Ascending aorta (tissue), 2 donors: ENCODE measurements around the gene GRIN1. TPM values are rescaled to one million over a fixed set of nuclear protein-coding genes. Genes with fewer than 3 reads are reported as not detected.

Experiments
- DNase-seq, 2 donors: peaks; one replicate each; pipeline ENCODE4 v3.0.0-alpha.2; 2019; ENCODE audit warnings: low spot score in 2 of 2
- H3K27ac ChIP-seq, 2 donors: fragments of 200-600 bp; sonication (generic); one replicate each; pipeline ENCODE4 v1.5.1; 2016 to 2017; ENCODE audit warnings: mild to moderate bottlenecking in 1 of 2
- H3K27me3 ChIP-seq: fragments of 200-600 bp; sonication (generic); one replicate; pipeline ENCODE4 v1.5.1; 2017
- H3K36me3 ChIP-seq, 2 donors: fragments of 200-600 bp; sonication (generic); one replicate each; pipeline ENCODE4 v1.5.1; 2016
- H3K4me1 ChIP-seq, 2 donors: fragments of 200-600 bp; sonication (generic); one replicate each; pipeline ENCODE4 v1.5.1; 2016 to 2017; ENCODE audit warnings: mild to moderate bottlenecking in 1 of 2
- H3K4me3 ChIP-seq, 2 donors: fragments of 200-600 bp; sonication (generic); one replicate each; pipeline ENCODE4 v1.5.1; 2016 to 2017; ENCODE audit warnings: mild to moderate bottlenecking in 1 of 2
- H3K9me3 ChIP-seq, 2 donors: fragments of 200-600 bp; sonication (generic); one replicate each; pipeline ENCODE4 v1.5.1; 2016
- intact Hi-C: fragments of 100-400 bp; cut with DNase I; formaldehyde crosslinking; loops from one replicate; pipeline ENCODE4 v1.15.1; 2023
- total RNA-seq: library from RNA; depleted of rRNA; stranded (reverse); fragments of >200 nt; gene quantifications from one replicate; pipeline ENCODE4 v1.1.0, GENCODE V29; 2016
- TF ChIP-seq, protein P1 (sequence below), 3 experiments: fragments of 200-600 bp in 2 of 3; fragments of 450-650 bp in 1 of 3; sonication (generic) in 2 of 3; IDR thresholded peaks; one replicate each; pipeline ENCODE4 v1.5.1; 2016 to 2019; ENCODE audit warnings: antibody characterized with exemption in 3 of 3, mild to moderate bottlenecking in 1 of 3, moderate library complexity in 1 of 3

GRIN1 gene
- total RNA-seq, 1 donor from 2014 or later = not detected

DNA sequence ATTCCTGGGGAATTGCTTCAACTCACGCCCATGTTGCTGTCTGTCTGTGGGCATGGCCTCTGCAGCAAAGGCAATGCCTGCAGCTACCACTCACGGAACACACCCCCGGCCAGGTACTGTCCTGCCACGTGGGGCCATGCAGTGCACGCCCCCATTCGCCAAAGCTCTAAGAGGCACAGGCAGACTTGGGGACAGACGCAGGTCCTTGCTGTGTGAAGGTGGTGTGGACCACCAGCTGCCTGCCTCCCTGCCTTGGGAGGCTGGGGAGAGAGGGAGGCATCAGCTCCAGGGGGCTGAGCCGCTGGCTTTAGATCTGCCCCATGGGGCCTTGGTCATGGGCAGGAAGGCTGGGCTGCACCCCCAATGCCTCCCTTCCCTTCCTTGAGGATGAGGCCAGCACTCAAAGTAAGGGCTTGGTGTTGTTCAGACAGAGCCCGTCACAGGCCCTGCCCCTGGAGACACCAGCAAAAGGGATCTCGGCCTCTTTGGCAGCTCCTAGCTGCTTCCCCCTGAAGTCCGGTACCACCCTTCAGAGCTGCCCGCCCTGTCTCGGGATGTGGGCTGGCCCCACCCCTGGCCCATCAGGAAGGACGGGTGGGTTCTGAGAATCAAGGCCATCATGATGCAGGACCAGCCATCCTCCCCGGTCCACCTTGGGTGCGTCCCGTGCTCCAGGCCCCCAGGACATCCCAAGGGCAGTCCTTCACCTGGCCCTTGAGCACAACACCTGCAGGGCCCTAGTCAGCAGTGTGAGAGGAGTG is 2.3 kb downstream of the GRIN1 start:
- Histone ChIP-seq H3K27ac (no peak overlapping the region), H3K36me3 (no peaks in the 10 kb centered on the region), H3K9me3 (no peaks in the 10 kb centered on the region), H3K4me1 (no peaks in the 10 kb centered on the region), H3K27me3 (peaks cover 17% of the 10 kb centered on the region), H3K4me3 (no peak overlapping the region)
- DNase-seq = no peak
- TF ChIP-seq, protein P1, sequence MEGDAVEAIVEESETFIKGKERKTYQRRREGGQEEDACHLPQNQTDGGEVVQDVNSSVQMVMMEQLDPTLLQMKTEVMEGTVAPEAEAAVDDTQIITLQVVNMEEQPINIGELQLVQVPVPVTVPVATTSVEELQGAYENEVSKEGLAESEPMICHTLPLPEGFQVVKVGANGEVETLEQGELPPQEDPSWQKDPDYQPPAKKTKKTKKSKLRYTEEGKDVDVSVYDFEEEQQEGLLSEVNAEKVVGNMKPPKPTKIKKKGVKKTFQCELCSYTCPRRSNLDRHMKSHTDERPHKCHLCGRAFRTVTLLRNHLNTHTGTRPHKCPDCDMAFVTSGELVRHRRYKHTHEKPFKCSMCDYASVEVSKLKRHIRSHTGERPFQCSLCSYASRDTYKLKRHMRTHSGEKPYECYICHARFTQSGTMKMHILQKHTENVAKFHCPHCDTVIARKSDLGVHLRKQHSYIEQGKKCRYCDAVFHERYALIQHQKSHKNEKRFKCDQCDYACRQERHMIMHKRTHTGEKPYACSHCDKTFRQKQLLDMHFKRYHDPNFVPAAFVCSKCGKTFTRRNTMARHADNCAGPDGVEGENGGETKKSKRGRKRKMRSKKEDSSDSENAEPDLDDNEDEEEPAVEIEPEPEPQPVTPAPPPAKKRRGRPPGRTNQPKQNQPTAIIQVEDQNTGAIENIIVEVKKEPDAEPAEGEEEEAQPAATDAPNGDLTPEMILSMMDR (IDR thresholded peaks at IDR 0.05) = no peak
- intact Hi-C loops = no loop called here

DNA sequence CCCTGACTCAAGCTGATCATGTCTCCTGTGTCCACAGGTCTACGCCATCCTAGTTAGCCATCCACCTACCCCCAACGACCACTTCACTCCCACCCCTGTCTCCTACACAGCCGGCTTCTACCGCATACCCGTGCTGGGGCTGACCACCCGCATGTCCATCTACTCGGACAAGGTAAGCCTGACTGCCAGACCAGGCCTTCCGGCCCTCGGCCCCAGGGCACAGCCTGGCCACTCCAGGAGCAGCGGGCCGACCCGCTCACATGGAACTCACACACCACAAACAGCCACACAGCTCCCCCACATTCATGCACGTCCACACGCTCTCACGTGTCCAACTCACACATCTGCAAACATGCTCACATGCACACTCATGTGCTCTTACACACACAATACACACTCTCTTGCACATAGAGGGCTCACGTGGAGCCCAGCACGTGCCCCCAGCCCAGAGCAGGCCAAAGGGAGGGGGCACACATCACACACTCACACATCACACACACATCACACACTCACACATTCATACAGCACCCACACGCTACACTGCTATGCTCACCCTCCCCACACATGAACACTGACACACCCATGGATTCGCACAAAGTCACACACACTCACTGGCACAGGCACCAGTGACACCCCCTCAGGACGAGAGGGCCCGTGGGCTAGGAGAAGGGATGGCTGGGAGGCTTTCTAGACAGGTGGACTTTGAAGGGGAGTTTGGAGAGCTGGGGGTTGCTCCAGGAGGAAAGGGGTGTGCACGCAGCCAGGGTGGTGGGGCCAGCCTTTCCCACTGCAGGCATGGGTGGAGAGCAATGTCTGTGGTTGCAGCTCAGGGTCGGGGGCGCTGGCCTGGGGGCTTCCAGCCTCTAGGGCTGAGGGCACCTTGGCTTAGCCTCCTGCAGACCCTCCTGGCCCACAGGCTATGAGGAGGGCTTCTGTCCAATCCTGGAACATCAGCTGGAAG is 3.3 kb downstream of the GRIN1 start:
- H3K9me3 ChIP-seq = no peaks in the 10 kb centered on the region
- no peaks in the 10 kb centered on the region for H3K36me3 ChIP-seq
- intact Hi-C loops = no loop called here
- TF ChIP-seq, protein P1 (IDR thresholded peaks at IDR 0.05) = no peak
- DNase-seq = no peak
- H3K27me3 ChIP-seq = peaks cover 14% of the 10 kb centered on the region
- H3K4me3 ChIP-seq = no peak overlapping the region
- no peak overlapping the region for H3K27ac ChIP-seq
- no peaks in the 10 kb centered on the region for H3K4me1 ChIP-seq

DNA sequence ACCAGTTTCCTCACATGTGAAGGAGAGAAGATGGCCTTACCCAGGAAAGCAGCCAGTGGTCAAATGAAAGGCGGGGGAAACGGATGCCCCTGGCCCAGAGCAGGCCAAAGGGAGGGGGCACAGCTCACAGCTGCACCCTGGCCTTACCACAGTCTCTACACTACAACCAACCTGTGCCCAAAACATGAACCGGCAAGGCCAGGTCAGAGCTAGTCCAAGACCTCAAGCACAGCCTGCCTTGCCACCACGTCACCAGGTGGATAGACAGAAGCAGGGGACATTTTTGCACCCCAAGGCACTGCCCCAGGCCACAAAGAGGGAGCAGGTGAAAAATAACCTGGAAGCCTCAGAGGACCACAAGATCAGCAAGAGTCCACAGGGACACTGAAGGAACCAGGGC is 4.5 kb downstream of the GRIN1 start:
- intact Hi-C loops = no loop called here
- no peak for DNase-seq
- Histone ChIP-seq H3K9me3 (no peaks in the 10 kb centered on the region), H3K36me3 (no peaks in the 10 kb centered on the region), H3K4me1 (no peaks in the 10 kb centered on the region), H3K27me3 (peaks cover 6% of the 10 kb centered on the region), H3K4me3 (no peak overlapping the region), H3K27ac (no peak overlapping the region)
- TF ChIP-seq, protein P1 (IDR thresholded peaks at IDR 0.05) = no peak

DNA sequence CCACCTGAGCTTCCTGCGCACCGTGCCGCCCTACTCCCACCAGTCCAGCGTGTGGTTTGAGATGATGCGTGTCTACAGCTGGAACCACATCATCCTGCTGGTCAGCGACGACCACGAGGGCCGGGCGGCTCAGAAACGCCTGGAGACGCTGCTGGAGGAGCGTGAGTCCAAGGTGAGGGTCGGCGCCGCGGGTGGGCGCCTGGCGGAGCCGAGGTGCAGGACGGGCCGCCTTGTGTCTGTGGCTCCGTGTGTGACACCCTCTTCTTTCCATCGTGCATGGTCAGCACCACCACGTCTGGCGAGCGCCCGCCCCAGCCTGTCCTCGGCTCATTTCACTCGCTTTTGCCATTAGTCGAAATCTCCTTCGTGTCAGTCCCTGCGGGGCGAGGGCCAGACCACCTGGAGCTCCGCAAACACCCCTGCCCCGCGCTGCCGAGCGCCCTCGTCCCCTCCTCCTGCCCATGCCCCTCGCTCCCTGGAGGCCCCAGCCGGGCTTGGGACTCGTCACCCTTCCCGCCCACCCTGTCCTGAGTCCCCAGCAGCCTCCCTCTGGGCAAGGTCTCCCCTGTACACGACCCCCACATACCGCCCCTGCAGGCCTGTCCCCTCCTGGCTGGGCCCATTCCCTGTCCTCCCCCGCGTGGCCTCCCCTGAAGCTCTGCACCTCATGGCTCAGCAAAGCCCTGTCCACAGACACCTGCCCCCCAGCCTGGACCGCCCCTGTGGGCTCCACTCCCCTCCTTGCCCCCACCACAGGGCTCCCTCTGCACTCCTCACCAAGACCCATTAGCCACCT is 7.0 kb downstream of the GRIN1 start:
- no peaks in the 10 kb centered on the region for H3K9me3 ChIP-seq
- H3K27me3 ChIP-seq = no peaks in the 10 kb centered on the region

DNA sequence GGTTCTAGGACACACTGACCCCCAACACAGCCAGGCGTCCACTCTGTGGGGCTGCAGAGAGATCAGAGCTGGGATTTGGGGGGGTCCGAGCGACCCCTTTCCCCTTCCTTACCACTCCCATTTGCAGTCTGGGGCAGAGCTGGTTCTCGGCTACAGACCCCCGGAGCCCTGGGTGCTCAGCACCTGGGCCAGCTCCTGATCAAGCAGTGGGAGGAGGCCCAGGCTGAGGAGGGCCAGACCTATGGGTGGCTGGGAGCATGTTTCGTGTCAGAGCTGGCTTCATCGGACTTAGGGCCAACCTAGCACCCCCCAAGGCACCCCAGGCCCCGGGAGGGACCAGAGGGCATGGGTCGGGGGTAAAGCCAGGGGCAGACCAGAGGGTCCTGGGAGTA is 7.6 kb downstream of the GRIN1 start:
- no peak for DNase-seq
- H3K27me3 ChIP-seq = no peaks in the 10 kb centered on the region
- no peaks in the 10 kb centered on the region for H3K4me1 ChIP-seq
- no peak overlapping the region for H3K4me3 ChIP-seq
- H3K27ac ChIP-seq = no peak overlapping the region
- H3K36me3 ChIP-seq = no peaks in the 10 kb centered on the region
- TF ChIP-seq, protein P1 (IDR thresholded peaks at IDR 0.05) = no peak
- H3K9me3 ChIP-seq = no peaks in the 10 kb centered on the region
- intact Hi-C loops = no loop called here

More for the DNA sequence above, 7.0 kb downstream of the GRIN1 start:
- Histone ChIP-seq H3K4me3 (no peak overlapping the region), H3K36me3 (no peaks in the 10 kb centered on the region), H3K27ac (no peak overlapping the region), H3K4me1 (no peaks in the 10 kb centered on the region)
- intact Hi-C loops = no loop called here
- TF ChIP-seq, protein P1 (IDR thresholded peaks at IDR 0.05) = no peak
- no peak for DNase-seq
